GM18873 (cell line): Measurements from ENCODE around the gene CLEC4C.
"Not testable (repeated sequence)": the region's sequence is repeated elsewhere in the genome, so short reads cannot be mapped to it uniquely, and the experiment has no call there.

Source experiments
- ATAC-seq: cut with Tn5 transposase; IDR thresholded peaks from one replicate; pipeline ENCODE4 v1.9.1; 2021; ENCODE audit warnings: mild to moderate bottlenecking, moderate library complexity, moderate number of reproducible peaks; ENCODE audit not compliant: unreplicated experiment, low FRiP score

Gene CLEC4C

GRCh38 chr12:7747246-7747645, at the start of gene CLEC4C:
TSS of gene CLEC4C (minus strand) at chr12:7747375. CDS start at chr12:7747348, 27 bp downstream.
- ATAC-seq = no peak

GRCh38 chr12:7793211-7793610, 46.0 kb upstream of the CLEC4C start:
- ATAC-seq = no peak

GRCh38 chr12:7788884-7789528, 41.8 kb upstream of the CLEC4C start, which contains the start of gene NANOG:
TSS of gene NANOG (plus strand) at chr12:7789402. CDS start at chr12:7789615, 213 bp downstream.
- ATAC-seq = not testable (repeated sequence)

GRCh38 chr12:7788294-7788660, 41.1 kb upstream of the CLEC4C start:
- no peak for ATAC-seq

- ATAC-seq = no peak
Measured at GRCh38 chr12:7787574-7788293, 40.6 kb upstream of the CLEC4C start.

- no peak for ATAC-seq
Measured at GRCh38 chr12:7784701-7785100, 37.5 kb upstream of the CLEC4C start.

- not testable (repeated sequence) for ATAC-seq
Measured at GRCh38 chr12:7783433-7783832, 36.3 kb upstream of the CLEC4C start.

GRCh38 chr12:7782055-7782454, 34.9 kb upstream of the CLEC4C start:
- ATAC-seq = no peak

GRCh38 chr12:7781274-7781673, 34.1 kb upstream of the CLEC4C start:
- ATAC-seq = no peak

GRCh38 chr12:7769999-7770398, 22.8 kb upstream of the CLEC4C start:
- no peak for ATAC-seq

- ATAC-seq = no peak
Measured at GRCh38 chr12:7758766-7759140, 11.6 kb upstream of the CLEC4C start.

GRCh38 chr12:7756993-7757392, 9.8 kb upstream of the CLEC4C start:
- no peak for ATAC-seq

GRCh38 chr12:7755668-7756067, 8.5 kb upstream of the CLEC4C start:
- not testable (repeated sequence) for ATAC-seq

GRCh38 chr12:7751941-7752922, 5.1 kb upstream of the CLEC4C start:
- not testable (repeated sequence) for ATAC-seq

- no peak for ATAC-seq
Measured at GRCh38 chr12:7751394-7751793, 4.2 kb upstream of the CLEC4C start.

- no peak for ATAC-seq
Measured at GRCh38 chr12:7750350-7750749, 3.2 kb upstream of the CLEC4C start.

- ATAC-seq = no peak
Measured at GRCh38 chr12:7749442-7749841, 2.3 kb upstream of the CLEC4C start.

GRCh38 chr12:7748852-7749251, 1.7 kb upstream of the CLEC4C start:
- no peak for ATAC-seq

- no peak for ATAC-seq
Measured at GRCh38 chr12:7732993-7733392, 14.2 kb downstream of the CLEC4C start.

GRCh38 chr12:7731486-7731885, 15.7 kb downstream of the CLEC4C start:
- no peak for ATAC-seq

GRCh38 chr12:7730984-7731383, 16.2 kb downstream of the CLEC4C start:
- not testable (repeated sequence) for ATAC-seq
